Measurements from ENCODE around the gene TULP3. TPM values are rescaled to one million over a fixed set of nuclear protein-coding genes. Genes with fewer than 3 reads are reported as not detected.

TULP3 gene
- total and polyA plus RNA-seq, 2 of the 8 experiments (the other 6 are each of a cell fraction or from before 2014, with no cell fraction given): 18.4 to 21.2 TPM

DNA sequence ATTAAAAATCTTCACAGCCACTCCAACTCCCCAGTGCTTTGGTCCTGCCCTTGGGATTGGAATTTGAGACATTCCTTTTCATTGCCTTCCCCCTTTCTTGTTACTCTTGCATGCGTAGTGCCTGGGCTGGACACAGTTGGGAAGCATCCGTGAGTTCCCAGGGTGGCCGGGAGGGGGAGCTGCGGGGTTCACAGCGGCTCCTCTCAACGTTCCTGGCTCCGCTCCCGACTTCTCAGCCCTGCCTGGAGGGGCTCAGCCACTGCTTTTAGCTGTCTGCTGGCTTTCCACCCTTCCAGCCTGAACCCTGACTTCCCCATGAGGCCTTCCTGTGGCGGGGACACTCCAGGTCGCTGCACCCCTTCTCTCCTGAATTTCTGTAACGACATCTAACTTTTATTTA lies 37.1 kb upstream of the TULP3 start:
- DNase-seq (ENCODE audit: low read depth in 1 of 2, low spot score in 2 of 2) (peak; percentile 82 to 98), FAIRE-seq (peak; percentile 86)
- Histone ChIP-seq H3K23ac (ENCODE audit: insufficient read length) (no peak overlapping the region), H2BK5ac (ENCODE audit: low read depth, low read length) (no peak overlapping the region), H4K20me1 (replicated peaks in 1 of 2; ENCODE audit: control insufficient read depth in 1 of 2, insufficient read depth in 2 of 2, low read length in 2 of 2) (peaks cover 3 to 5% of the 10 kb centered on the region in 2 experiments), H4K8ac (ENCODE audit: extremely low read depth, insufficient read depth, low read length) (peak overlapping the region; percentile 85; the same call in 1 of the 2 replicates), H2BK15ac (ENCODE audit: low read length) (no peak overlapping the region), H3K4ac (replicated peaks; ENCODE audit: insufficient read length, low read depth, low read length) (no peak overlapping the region), H3K18ac (ENCODE audit: extremely low read depth, low read length) (no peak overlapping the region), H3K79me2 (ENCODE audit: control insufficient read depth in 1 of 2, insufficient read depth in 2 of 2, low read length in 2 of 2) (no peaks in the 10 kb centered on the region), H4K91ac (replicated peaks; ENCODE audit: insufficient read length, low read length) (no peak overlapping the region), H3K79me1 (ENCODE audit: low read depth, low read length) (no peaks in the 10 kb centered on the region), H2AFZ (ENCODE audit: low read length) (no peak overlapping the region), H3K36me3 (ENCODE audit: control insufficient read depth in 2 of 4, insufficient read depth in 4 of 4, low read length in 3 of 4) (peaks cover 0 to 8% (median 4%) of the 10 kb centered on the region in 4 experiments; a peak in 4 of 8 replicates), H3K9me3 (ENCODE audit: insufficient read depth in 2 of 2, low read depth in 1 of 2, low read length in 1 of 2) (no peaks in the 10 kb centered on the region), H2BK12ac (ENCODE audit: low read depth, low read length) (no peak overlapping the region), H2BK120ac (replicated peaks; ENCODE audit: low read depth, low read length) (no peak overlapping the region), H3K27me3 (replicated peaks in 1 of 4; ENCODE audit: control insufficient read depth in 3 of 4, extremely low read depth in 1 of 4, insufficient read depth in 3 of 4, low read length in 3 of 4) (no peaks in the 10 kb centered on the region), H3K4me2 (ENCODE audit: insufficient read depth in 1 of 2, low read depth in 2 of 2, low read length in 2 of 2) (no peak overlapping the region; a peak in 1 of 4 replicates), H3K14ac (ENCODE audit: insufficient read length) (no peak overlapping the region), H3K4me3 (ENCODE audit: extremely low read depth in 1 of 4, insufficient read depth in 2 of 4, low read depth in 3 of 4, low read length in 4 of 4) (no peak overlapping the region), H4K5ac (ENCODE audit: insufficient read length, low read depth, low read length) (peak overlapping the region; percentile 57), H3K4me1 (replicated peaks in 1 of 4; ENCODE audit: control insufficient read depth in 3 of 4, insufficient read depth in 4 of 4, low read length in 3 of 4) (peaks cover 0 to 6% (median under 1%) of the 10 kb centered on the region in 4 experiments; a peak in 4 of 7 replicates), H2BK20ac (ENCODE audit: low read length) (no peak overlapping the region), H2AK5ac (ENCODE audit: low read depth, low read length) (no peak overlapping the region), H3K56ac (replicated peaks; ENCODE audit: insufficient read length, low read depth, low read length) (no peak overlapping the region), H3K27ac (ENCODE audit: low read depth, low read length) (no peak overlapping the region), H3K9ac (replicated peaks in 1 of 4; ENCODE audit: extremely low read depth in 1 of 4, low read depth in 3 of 4, low read length in 3 of 4) (no peak overlapping the region), H3K23me2 (ENCODE audit: low read depth, low read length) (no peaks in the 10 kb centered on the region)
- POLR2A ChIA-PET (ENCODE audit: partially characterized antibody): interaction anchor here (0.7 to 1.9 kb wide), 10 partner anchors 11 to 108 kb away, joined by 3 to 7 read pairs (median 4); partner anchors contain the start of genes FOXM1, NRIP2, RHNO1 and TULP3
- 16% methylated on average over 11 of the region's 11 CpGs; no CpG with 5 or more reads in 1 of the 2 experiments for whole genome bisulfite sequencing, 2 experiments (ENCODE audit: extremely low coverage in 1 of 2, insufficient coverage in 1 of 2, insufficient read length in 1 of 2, insufficient replicate concordance in 2 of 2, low coverage in 1 of 2, low lambda C conversion rate in 2 of 2, missing lambda C conversion rate in 1 of 2)
- CTCF ChIA-PET (ENCODE audit: partially characterized antibody): interaction anchor here (0.6 to 6.5 kb wide), 31 partner anchors 9 to 1075 kb away, joined by 3 to 84 read pairs (median 4); partner anchors contain the start of genes FOXM1, NRIP2, RHNO1 and TULP3
- TF ChIP-seq TEAD4 (IDR thresholded peaks at IDR 0.05; ENCODE audit: low read depth, low read length) (0 out of 2 replicates have a peak, but pooled peaks have one; percentile 46), SP2 (IDR thresholded peaks at IDR 0.05; ENCODE audit: low read length) (no peak), TCF12 (IDR thresholded peaks at IDR 0.05; ENCODE audit: low read depth, low read length) (no peak), CTBP2 (IDR thresholded peaks at IDR 0.05; ENCODE audit: borderline replicate concordance, insufficient read depth, insufficient read length, low read length) (no peak), BACH1 (IDR thresholded peaks at IDR 0.05; ENCODE audit: low read length) (no peak), POLR2A (IDR thresholded peaks at IDR 0.05; ENCODE audit: control extremely low read depth in 1 of 2, low read depth in 2 of 2, low read length in 2 of 2) (no peak), GABPA (IDR thresholded peaks at IDR 0.05; ENCODE audit: borderline replicate concordance, insufficient read depth, low read length) (no peak; the same call in 1 of the 2 replicates), MAFK (IDR thresholded peaks at IDR 0.05; ENCODE audit: low read depth, low read length) (no peak), SIRT6 (IDR thresholded peaks at IDR 0.05; ENCODE audit: low read length) (no peak), CHD1 (IDR thresholded peaks at IDR 0.05; ENCODE audit: low read depth, low read length) (no peak), ZNF274 (IDR thresholded peaks at IDR 0.05; ENCODE audit: borderline replicate concordance, extremely low read depth, low read length) (no peak)
- TF ChIP-seq, protein P1, sequence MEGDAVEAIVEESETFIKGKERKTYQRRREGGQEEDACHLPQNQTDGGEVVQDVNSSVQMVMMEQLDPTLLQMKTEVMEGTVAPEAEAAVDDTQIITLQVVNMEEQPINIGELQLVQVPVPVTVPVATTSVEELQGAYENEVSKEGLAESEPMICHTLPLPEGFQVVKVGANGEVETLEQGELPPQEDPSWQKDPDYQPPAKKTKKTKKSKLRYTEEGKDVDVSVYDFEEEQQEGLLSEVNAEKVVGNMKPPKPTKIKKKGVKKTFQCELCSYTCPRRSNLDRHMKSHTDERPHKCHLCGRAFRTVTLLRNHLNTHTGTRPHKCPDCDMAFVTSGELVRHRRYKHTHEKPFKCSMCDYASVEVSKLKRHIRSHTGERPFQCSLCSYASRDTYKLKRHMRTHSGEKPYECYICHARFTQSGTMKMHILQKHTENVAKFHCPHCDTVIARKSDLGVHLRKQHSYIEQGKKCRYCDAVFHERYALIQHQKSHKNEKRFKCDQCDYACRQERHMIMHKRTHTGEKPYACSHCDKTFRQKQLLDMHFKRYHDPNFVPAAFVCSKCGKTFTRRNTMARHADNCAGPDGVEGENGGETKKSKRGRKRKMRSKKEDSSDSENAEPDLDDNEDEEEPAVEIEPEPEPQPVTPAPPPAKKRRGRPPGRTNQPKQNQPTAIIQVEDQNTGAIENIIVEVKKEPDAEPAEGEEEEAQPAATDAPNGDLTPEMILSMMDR (IDR thresholded peaks at IDR 0.05; ENCODE audit: control extremely low read depth in 1 of 3, insufficient read depth in 1 of 3, low read depth in 1 of 3, low read length in 3 of 3): peak; percentile 91 to 97 (median 93)
